Left forelimb (tissue), 1 donor: ENCODE results near the gene SHF.
"Not testable (repeated sequence)": the region's sequence is repeated elsewhere in the genome, so short reads cannot be mapped to it uniquely, and the experiment has no call there.

Experiments
- DNase-seq: peaks from one replicate; pipeline ENCODE4 v3.0.0-alpha.2; 2018; ENCODE audit warnings: low spot score

The SHF gene

DNA sequence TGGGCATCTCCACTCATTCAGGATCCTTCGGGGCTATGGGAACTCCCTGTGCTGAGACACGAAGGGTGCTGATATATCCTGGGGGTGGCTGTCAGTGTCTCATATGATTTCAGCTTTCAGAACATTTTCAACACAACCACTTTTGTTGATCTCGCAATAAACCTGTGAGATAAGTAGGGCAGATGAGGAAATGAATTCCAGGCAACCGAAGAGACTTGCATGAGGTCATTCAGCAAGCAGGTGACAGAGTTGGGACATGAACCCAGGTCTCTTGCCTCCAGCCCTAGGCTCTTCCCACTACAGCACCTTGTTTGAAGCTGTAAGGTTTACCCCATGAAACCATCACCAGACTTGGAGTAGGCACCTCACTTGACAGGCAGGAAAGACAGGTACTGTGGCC, 41.4 kb downstream of the SHF start:
- no peak for DNase-seq

DNA sequence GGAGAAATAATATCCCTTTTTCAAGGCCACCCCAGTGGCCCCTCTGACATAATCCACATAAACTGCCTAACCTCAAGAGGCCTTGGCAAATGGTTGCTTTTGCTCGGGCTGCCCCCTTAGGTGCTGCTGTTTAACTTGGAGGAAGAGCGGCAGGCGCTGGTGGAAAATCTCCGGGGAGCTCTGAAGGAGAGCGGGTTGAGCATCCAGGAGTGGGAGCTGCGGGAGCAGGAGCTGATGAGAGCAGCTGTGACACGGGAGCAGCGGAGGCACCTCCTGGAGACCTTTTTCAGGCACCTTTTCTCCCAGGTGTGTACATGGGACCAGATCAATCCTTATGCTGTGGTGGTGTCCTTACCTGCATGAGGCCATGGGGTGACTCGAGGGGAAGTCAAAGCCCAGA, 43.0 kb downstream of the SHF start:
- DNase-seq: no peak

DNA sequence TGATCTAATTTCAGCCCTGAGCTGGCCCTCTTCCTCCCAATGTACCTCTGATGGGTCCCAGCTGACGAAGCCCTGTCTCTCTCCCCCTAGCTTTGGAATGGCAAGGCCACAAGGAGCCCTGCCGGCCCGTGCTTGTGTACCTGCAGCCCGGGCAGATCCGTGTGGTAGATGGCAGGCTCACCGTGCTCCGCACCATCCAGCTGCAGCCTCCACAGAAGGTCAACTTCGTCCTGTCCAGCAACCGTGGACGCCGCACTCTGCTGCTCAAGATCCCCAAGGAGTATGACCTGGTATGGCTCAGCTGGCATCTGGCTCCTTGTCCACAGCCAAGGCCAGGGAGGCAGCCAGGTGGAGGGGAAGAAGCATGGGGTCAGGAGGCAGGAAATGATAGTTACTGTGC, 43.8 kb downstream of the SHF start:
- no peak for DNase-seq

DNA sequence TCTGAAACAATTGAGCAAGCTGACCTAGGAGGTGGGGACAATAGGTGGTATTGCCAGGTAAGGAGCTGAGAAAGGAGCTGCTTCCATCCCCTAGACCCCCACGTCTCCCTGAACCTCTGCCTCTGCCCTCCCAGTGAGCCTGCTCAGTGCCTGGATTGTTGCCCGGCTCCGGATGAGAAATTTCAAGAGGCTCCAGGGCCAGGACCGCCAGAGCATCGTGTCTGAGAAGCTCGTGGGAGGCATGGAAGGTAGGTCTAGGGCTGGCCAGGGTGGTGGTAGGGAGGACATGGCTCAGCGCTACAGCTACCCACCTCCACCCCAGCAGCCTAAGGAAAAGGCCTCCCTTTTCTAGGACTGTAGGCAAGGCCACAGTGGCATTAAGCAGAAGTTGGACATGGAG, 44.7 kb downstream of the SHF start:
- DNase-seq: no peak

DNA sequence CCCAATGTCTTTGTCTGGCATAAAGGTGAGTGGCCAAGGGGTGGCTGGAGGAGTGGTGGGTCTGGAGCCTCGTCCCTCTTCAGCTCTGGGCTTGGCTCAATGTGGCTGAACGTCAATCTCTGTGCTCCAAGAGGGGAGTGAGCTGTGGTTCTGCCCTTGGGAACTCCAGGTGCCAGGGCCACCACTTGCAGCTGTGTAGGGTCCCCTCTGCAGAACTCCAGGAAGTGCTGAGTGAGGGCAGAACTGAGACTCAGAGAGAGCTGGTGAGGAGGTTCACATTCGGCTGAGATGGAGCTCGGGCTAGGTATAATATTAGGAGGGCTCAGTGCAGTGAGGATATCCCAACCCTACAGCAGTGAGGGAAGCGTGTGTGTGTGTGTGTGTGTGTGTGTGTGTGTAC, 46.4 kb downstream of the SHF start:
- DNase-seq: no peak

DNA sequence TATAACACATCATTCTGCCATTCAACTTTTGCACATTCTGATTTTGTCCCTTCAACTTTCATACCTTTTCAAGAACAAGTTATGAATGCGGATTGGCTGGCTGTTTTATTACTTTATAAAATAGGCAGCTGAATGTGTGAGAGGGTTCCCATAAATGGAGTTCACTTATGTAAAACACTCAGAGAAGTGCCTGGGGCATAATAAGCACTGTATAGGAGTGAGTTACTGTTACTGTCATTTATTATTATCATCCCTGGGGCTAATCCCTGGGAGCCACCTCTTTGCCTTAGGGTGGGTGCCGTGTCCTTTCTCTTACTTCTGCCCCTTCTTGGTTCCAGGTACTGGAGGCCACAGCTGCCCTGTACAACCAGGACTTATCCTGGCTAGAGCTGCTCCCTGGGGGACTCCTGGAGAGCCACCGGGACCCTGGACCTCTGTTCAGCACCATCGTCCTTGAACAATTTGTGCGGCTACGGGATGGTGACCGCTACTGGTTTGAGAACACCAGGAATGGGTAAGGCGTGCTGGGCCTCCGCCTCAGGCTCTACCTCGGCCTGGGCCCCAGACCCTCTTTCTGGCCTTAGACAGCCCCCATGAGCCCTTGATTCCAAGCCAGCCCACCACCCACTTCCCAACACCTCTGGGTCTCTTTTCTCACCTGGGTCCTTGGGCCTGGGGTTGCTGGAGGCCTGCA, 47.1 kb downstream of the SHF start:
- DNase-seq: no peak

DNA sequence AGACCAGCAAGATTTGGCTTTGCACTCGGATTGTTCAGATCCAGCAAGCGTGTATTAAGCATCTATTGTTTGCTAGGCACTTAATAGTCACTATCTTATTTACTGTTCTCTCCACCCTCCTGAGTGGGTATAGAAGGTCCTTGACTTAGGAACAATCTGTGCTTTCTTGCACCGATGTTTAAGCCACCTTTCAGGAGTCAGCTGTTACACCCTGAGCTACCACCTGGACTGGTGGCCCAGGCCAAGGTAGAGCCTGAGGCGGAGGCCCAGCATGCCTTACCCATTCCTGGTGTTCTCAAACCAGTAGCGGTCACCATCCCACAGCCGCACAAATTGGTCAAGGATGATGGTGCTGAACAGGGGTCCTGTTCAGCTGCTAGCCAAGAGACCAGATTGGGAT, 48.0 kb downstream of the SHF start:
- no peak for DNase-seq

DNA sequence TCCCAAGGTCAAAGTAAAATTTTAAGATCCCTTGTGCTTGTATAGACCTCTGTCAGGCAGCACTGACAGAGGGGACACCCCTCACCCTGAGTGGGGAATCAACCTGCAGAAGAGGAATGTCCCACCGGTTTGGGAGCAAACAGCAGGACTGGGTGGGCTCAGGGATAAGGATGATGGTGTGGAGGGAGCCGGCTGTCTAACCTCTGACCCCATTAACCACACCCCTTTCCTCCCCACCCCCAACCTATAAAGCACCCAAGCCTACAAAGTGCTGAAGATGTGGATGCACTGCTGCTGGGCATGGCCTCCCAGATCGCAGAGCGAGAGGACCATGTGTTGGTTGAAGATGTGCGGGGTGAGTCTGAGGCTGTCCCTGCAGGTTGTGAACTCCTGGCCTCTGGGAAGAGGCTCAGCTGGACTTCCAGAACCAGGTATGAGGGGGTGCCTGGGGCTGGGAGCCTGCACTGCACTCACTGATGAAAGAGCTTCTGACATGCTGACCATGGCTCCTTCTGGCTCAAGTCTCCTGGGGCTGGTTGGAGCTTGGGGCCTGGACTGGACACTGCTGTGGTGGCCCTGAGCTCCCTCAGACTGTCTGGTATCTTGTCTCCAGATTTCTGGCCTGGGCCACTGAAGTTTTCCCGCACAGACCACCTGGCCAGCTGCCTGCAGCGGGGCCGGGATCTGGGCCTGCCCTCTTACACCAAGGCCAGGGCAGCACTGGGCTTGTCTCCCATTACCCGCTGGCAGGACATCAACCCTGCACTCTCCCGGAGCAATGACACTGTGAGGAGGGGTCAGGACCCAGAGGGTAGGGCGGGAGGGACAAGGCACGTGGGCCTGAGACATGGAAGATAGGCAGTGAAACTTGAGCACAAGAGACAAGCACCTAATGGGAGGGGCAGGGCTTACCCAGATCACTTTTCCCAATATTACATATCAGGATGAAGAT, 48.7 kb downstream of the SHF start:
- DNase-seq: no peak

DNA sequence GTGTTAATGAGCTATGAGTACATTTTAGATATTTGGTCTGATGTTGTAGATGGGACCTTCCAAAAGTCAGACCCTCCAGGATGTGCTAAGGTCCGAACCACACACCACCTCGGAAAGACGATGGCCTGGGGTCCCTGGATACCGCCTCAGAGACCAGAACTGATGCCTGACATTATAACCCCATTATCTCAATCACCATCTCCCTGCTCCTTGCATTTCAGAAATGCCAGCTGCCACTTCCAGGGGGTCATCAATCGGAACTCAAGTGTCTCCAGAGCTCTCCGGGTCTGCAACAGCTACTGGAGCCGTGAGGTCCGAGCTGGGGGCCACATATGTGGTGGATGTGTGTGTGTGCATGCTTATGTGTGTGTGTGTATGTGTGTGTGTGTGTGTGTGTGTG, 50.1 kb downstream of the SHF start:
- no peak for DNase-seq

DNA sequence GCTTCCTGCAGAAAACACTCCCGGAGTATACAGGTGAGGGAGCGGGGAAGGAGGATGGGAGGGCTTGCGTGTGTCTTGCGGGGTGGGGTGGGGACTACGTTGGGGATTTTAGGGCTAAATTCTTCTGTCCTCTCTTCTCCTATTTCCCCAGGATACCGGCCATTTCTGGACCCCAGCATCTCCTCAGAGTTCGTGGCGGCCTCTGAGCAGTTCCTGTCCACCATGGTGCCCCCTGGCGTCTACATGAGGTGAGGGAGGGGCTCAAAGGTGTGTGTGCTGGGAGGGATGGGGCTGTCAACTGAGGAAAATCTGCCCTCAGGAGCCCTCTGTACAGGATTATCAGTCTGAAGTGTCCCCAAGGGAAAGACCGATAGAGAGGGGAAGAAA, 51.4 kb downstream of the SHF start:
- no peak for DNase-seq

DNA sequence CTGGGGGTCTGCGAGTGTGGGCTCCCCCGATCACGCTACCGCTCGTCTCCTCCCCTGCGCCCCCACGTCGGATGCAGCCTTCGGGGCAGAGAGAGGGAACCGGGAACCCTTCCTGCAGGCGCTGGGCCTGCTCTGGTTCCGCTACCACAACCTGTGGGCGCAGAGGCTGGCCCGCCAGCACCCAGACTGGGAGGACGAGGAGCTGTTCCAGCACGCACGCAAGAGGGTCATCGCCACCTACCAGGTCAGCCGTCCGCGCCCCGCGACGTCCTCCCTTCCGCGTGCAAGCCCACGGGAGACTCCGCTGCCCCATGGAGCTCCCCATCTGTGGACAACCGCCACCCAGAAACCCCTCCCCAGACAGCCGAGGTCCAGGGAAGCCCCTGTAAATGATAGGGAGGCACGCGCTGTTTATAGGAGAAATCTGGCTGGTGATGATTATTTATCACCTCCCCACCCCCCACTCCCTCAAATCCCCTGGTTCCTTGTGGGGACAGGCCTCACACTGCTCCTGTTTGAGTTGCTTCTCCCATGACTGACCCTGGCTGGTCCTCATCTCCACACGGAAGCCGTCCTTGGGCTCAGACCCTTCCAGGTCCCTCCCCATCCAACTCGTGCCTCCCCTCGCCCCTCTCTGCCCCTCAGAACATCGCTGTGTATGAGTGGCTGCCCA, 51.9 kb downstream of the SHF start:
- DNase-seq: not testable (repeated sequence)

DNA sequence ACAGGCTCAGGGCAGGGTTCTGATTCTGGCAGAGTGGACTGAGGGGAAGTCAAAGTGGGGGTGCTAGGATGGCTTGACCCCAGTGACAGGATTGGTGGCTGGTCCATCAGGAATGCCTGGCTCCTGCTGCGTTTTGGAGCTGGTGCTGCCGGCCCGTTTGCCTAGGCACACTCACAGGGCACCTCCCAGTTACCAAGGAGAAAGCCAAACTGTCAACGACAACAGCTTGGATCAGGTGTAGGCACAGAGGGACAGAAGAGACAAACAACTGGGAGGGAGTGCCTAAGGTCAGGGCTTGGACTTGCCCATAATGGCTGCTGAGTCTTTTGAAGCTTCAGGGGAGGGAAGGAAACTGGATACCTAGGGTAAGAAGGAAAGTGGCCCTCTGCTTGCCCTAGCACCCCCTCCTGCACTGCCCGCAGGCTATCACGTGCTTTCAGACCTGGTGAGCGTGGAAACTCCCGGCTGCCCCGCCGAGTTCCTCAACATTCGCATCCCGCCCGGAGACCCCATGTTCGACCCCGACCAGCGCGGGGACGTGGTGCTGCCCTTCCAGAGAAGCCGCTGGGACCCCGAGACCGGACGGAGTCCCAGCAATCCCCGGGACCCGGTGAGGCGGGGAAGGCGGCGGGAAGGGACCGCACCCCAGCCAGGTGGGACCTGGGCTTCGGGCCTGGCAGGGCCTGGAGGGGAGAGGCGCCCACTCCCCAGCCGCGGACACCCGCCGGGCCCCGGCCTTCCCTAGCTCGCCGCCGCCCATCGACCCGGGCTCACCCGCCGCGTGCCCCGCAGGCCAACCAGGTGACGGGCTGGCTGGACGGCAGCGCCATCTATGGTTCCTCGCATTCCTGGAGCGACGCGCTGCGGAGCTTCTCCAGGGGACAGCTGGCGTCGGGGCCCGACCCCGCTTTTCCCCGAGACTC, 52.8 kb downstream of the SHF start:
- DNase-seq: no peak

DNA sequence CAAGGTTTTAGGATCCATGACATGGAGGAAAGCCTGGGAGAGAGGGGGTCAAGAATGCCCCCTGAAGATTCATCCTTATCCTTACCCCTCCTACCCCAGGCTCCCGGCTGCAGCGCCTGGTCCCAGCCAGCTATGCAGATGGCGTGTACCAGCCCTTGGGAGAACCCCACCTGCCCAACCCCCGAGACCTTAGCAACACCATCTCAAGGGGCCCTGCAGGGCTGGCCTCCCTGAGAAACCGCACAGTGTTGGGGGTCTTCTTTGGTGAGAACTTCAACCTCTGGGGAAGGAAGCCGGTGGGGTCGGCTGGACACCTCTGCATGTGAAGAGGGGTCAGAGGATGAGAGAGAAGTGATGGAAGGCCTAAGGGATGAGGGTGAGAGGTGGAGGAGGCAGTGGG, 53.7 kb downstream of the SHF start:
- no peak for DNase-seq

DNA sequence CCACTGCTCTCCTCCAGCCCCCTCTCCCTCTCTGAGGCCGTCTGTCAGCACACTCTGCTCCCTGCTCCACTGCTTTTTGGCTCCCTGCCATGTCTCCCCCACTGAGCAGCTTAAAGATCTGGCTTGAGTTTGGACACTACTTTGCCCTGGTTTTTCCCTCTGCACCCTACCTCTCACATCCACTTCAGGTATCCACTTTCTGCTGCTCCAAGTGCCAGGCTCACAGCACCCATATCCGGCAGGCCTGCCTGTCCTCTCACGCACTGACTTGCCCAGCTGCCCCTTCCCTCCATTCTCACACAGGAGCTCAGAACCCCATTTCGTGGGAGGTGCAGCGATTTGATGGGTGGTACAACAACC, 54.2 kb downstream of the SHF start:
- DNase-seq: no peak

DNA sequence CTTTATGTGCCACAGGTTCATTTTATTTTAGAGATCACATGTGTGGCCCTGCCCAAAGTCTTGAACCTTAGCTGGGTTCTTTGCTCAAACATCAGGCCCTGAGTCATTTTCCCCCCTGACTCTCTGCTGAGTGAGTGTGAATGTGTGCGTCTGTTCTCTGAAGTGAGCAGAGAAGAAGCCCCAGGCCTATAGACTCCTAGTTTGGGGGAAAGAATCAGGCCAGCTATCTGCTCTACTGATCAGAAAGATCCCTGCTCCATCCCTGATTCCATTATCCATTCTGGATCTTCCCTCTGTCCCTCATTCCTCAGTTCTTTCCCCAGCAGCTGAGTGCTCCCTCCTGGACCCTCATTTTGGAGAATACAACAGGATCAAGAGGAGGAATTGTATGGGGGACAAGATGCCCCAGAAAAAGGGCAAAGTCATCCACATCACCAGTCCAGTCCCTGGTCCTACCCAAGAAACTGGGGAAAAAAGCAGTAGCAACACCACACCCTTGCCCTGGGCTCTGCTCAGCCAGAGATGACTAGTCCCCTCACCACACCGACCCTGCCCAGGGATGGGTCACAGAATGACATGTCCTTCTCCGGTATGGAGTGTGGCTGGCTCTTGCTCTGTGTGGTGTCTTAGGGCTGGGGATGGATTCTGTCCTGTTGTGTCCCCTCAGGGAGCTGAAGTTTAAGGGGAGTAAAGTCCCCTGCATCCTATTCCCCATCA, 54.8 kb downstream of the SHF start:
- DNase-seq: no peak

DNA sequence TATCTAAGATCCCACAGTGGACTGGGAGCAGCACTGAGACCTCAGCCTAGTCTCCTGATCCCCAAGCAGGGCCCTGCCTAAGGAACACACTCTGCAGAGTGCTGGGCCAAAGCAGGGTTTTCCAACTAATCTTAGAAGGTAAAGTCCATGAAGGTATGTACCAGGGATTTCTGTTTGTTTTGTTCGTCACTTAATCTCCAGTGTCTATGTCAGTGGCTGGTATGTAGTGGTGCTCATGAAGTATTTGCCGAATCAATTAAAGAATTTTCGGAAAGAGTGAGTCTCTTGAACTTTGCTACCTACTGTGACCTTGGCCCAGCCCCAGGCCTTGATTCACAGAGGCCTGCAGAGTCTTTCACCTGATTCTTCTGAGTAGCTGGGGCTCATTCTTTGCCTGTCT, 56.3 kb downstream of the SHF start:
- DNase-seq: no peak

DNA sequence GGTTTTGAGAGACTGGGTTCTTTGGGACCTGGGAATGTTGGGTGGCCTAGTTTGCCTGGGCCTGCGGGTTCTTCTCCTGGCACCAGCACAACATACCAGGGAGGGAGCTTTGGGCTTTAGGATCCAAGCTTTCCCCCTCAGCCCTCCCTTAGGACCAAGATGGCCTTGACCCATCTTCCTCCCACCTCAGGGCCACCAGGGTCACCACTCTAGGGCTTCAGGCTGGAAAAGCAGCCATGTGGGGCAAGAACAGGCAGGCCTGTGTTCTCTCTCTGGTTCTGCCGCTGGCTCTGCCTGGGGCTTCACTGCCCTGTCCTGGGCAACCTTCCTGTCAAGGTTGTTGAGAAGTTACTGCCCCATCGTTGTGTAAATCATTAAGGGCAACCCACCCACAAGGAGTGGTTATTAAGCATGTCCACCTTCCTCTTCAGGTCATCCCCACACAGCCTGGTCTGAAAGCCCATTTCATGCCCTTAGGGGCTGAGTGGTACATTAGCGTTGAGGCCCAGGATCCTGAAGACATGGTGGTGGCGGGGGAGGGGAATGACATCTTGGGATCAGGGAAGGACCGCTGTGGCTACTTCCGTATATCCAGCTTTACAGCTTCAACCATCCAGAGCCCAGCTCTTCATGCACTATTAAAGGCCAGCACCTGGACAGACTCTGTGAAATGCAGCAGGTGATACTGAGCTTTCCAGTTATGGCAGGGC, 57.3 kb downstream of the SHF start:
- DNase-seq: no peak

DNA sequence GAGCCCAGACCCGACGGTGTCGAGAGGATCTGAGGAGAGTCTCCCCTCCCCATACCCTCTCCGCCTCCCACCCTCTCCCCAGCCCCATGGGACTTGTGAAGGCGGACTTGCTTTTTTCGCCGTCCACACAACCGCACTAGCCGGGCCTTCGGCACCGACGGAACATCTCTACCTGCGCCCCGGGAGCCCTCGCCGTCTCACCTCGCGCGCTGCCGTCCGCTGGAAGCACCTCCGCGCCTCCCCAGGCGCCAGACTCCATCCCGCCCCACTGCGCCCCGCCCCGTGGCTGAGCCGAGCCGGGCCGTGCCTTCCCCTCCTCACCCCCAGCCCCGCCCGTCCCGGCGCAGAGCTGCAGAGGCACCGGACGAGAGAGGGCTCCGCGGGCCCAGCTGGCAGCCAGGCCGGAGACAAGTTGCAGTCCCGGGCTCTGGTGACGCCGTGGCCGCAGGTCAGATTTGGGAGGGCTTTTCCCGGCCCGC, 58.1 kb downstream of the SHF start, which contains the start of the genes DUOX1 and DUOXA1:
Gene DUOX1 (plus strand): TSS at position 344 of the 479 bp plus-strand sequence. CDS start 1,973 bp downstream, outside the sequence.
Gene DUOXA1 (minus strand): TSS at position 229 of the 479 bp plus-strand sequence. CDS start 6,865 bp downstream, outside the sequence.
- no peak for DNase-seq

DNA sequence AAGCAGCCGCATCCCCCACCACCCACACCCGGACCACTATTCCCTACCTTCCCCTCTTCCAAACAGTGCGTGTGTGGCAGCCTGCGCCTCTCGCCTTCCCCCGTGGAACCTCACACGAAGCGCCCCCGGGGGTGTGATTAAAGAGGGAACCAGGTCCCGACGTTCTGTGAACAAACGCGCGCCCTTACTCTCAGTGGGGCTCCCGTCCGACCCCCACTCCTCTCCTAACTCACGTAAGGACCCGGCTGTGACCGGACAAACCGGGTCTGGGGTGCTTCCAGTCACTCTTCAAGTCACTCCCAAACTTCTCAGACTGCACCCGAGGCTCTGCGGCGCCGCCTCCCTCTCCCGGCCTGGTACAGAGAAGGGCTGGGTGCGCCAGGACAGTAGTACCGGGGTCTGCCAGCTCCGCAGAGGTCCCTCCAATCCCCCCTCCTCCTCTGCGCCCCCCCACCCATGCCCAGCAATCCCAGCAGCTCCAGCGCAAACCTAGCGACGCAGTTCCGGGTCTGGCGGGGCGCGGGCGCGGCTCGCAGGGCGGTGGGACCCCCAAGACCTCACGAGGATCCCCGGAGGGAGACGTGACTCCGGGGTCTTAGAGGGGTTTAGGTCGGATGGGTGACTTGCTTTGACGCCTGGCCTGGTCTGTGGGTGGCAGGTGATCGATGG, 58.7 kb downstream of the SHF start:
- no peak for DNase-seq
